OCI-LY3 (cell line): Measurements from ENCODE around the gene F13A1.

Source experiments
- H2AFZ ChIP-seq: fragments of 200-600, 300-600 bp; shearing (Covaris generic); 2 replicates; pipeline ENCODE4 v1.6.0; 2014; ENCODE audit warnings: antibody characterized with exemption, low read depth, low read length
- H3K27ac ChIP-seq: fragments of 200-600, 300-600 bp; sonication (generic); 2 replicates; pipeline ENCODE4 v1.5.1; 2014; ENCODE audit warnings: mild to moderate bottlenecking, low read length, moderate library complexity, mixed read lengths
- H3K27me3 ChIP-seq: fragments of 200-600, 300-600 bp; sonication (generic); 2 replicates; pipeline ENCODE4 v1.6.1; 2014; ENCODE audit warnings: low read depth, low read length, mixed read lengths
- H3K36me3 ChIP-seq: fragments of 200-600, 300-600 bp; sonication (generic); replicated peaks from 2 replicates; pipeline ENCODE3; 2014; ENCODE audit warnings: low read depth, low read length, mixed read lengths
- H3K4me1 ChIP-seq: fragments of 300-600, 200-600 bp; sonication (generic); 2 replicates; pipeline ENCODE4 v1.6.1; 2014; ENCODE audit warnings: low read length, mixed read lengths
- H3K4me2 ChIP-seq: fragments of 200-600, 300-600 bp; sonication (generic); 2 replicates; pipeline ENCODE4 v1.6.1; 2014; ENCODE audit warnings: low read length, mixed read lengths
- H3K4me3 ChIP-seq: fragments of 300-600, 200-600 bp; sonication (generic); 2 replicates; pipeline ENCODE4 v1.5.1; 2014; ENCODE audit warnings: antibody characterized with exemption, mild to moderate bottlenecking, low read length, moderate library complexity
- H3K79me2 ChIP-seq: fragments of 300-600, 200-600 bp; shearing (Covaris generic); 2 replicates; pipeline ENCODE4 v1.6.1; 2014; ENCODE audit warnings: mild to moderate bottlenecking, low read length, mixed read lengths
- H3K9ac ChIP-seq: fragments of 300-600, 200-600 bp; shearing (Covaris generic); 2 replicates; pipeline ENCODE4 v1.6.0; 2014; ENCODE audit warnings: mild to moderate bottlenecking, low read length, moderate library complexity
- H3K9me3 ChIP-seq: fragments of 200-600, 300-600 bp; shearing (Covaris generic); 2 replicates; pipeline ENCODE4 v1.6.1; 2014; ENCODE audit warnings: low read length, mixed read lengths; ENCODE audit not compliant: insufficient read depth
- H4K20me1 ChIP-seq: fragments of 200-600, 300-600 bp; sonication (generic); 2 replicates; pipeline ENCODE4 v1.6.1; 2016; ENCODE audit warnings: low read length, mixed read lengths; ENCODE audit not compliant: insufficient read depth
- EZH2phosphoT487 ChIP-seq: fragments of 200-600 bp; shearing (Covaris generic); IDR thresholded peaks from 2 replicates; pipeline ENCODE4 v1.6.1; 2018; ENCODE audit warnings: antibody characterized with exemption, mixed run types, low read depth
- TF ChIP-seq, protein P1 (sequence below): fragments of 200-600, 300-600 bp; sonication (generic); IDR thresholded peaks from 2 replicates; pipeline ENCODE4 v1.5.1; 2014; ENCODE audit warnings: antibody characterized with exemption, low read length, low read depth

F13A1 gene

DNA sequence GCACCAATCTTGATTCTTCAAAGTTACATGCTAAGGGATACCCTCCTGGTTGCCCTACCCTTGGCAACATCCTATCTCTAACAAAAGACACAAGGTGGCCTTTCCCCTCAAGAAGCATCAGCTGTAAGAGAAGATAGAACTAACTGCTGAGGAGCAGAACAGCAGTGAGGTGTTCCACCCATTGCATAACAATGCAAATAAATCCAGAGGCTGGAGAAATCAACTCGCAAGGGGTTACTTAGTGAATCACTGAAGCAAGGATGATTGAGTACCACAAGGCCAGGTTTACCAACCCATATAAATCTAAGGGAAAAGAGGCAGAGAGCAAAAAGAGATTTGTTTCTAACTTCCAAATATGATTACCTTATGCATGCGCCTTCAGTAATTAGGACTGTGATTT, 36.7 kb downstream of the F13A1 start:
- H3K9ac ChIP-seq, result no peak overlapping the region
- peaks cover 4% of the 10 kb centered on the region; the same call in 1 of the 2 replicates for H3K9me3 ChIP-seq
- H3K27ac ChIP-seq, result no peak overlapping the region

DNA sequence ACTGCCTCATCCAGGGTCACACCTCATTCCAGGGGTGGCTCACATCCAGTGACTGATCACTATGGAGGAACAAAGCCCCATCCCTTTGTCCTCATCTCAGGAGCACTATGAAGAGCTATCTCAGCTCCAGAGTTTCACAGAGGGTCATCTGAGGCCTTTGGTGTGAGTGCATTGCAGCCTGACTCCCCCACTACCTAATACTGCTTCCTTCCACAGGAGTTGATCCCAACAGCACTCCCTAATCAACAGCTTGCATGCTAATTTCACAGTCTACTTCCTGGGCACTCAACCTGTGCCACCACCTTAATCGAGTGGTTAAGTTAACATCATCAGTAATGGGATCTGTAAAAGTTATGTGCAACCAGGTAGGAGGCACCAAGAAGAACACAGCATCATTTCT, 37.7 kb downstream of the F13A1 start:
- Histone ChIP-seq H3K4me1 (no peaks in the 10 kb centered on the region), H3K4me3 (no peak overlapping the region), H3K9ac (no peak overlapping the region), H3K4me2 (no peak overlapping the region), H3K9me3 (peaks cover 4% of the 10 kb centered on the region; the same call in 1 of the 2 replicates), H2AFZ (no peak overlapping the region), H3K79me2 (no peaks in the 10 kb centered on the region), H3K36me3 (no peaks in the 10 kb centered on the region), H3K27ac (no peak overlapping the region), H4K20me1 (no peaks in the 10 kb centered on the region), H3K27me3 (no peaks in the 10 kb centered on the region; the same call in 1 of the 2 replicates)
- no peak for TF ChIP-seq EZH2phosphoT487
- TF ChIP-seq, protein P1, sequence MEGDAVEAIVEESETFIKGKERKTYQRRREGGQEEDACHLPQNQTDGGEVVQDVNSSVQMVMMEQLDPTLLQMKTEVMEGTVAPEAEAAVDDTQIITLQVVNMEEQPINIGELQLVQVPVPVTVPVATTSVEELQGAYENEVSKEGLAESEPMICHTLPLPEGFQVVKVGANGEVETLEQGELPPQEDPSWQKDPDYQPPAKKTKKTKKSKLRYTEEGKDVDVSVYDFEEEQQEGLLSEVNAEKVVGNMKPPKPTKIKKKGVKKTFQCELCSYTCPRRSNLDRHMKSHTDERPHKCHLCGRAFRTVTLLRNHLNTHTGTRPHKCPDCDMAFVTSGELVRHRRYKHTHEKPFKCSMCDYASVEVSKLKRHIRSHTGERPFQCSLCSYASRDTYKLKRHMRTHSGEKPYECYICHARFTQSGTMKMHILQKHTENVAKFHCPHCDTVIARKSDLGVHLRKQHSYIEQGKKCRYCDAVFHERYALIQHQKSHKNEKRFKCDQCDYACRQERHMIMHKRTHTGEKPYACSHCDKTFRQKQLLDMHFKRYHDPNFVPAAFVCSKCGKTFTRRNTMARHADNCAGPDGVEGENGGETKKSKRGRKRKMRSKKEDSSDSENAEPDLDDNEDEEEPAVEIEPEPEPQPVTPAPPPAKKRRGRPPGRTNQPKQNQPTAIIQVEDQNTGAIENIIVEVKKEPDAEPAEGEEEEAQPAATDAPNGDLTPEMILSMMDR, result no peak

More for the DNA sequence above, 36.7 kb downstream of the F13A1 start:
- Histone ChIP-seq H3K4me3 (no peak overlapping the region), H3K79me2 (no peaks in the 10 kb centered on the region), H3K27me3 (no peaks in the 10 kb centered on the region; the same call in 1 of the 2 replicates), H3K4me1 (no peaks in the 10 kb centered on the region), H3K4me2 (no peak overlapping the region), H3K36me3 (no peaks in the 10 kb centered on the region), H2AFZ (no peak overlapping the region), H4K20me1 (no peaks in the 10 kb centered on the region)
- TF ChIP-seq EZH2phosphoT487, result no peak
- TF ChIP-seq, protein P1, result no peak

DNA sequence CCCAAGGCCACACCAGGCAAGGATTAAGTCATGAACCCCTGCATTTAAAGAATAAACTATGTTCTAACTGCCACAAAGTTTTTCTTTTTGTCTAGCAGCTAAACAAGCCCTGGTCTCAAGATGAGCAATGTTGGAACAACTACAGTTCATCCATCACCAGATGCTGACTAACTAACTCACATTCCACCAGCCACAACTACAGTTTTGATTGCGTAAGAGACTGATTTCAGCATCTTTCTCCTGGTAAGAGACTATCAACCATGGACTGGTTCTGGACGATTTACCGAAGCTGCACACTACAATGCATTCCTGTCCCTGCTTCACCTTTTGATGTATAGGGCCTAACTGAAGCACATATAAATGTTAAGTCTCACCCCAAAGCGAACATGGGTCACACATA, 43.0 kb downstream of the F13A1 start:
- H3K27me3 ChIP-seq, result no peaks in the 10 kb centered on the region; the same call in 1 of the 2 replicates
- H4K20me1 ChIP-seq, result no peaks in the 10 kb centered on the region
- H3K9me3 ChIP-seq, result no peaks in the 10 kb centered on the region
- H3K4me3 ChIP-seq, result no peak overlapping the region
- H2AFZ ChIP-seq, result no peak overlapping the region
- TF ChIP-seq, protein P1, result no peak
- TF ChIP-seq EZH2phosphoT487, result no peak
- H3K4me1 ChIP-seq, result no peaks in the 10 kb centered on the region
- H3K9ac ChIP-seq, result no peak overlapping the region
- no peaks in the 10 kb centered on the region for H3K36me3 ChIP-seq
- no peak overlapping the region for H3K27ac ChIP-seq
- no peaks in the 10 kb centered on the region for H3K79me2 ChIP-seq
- no peak overlapping the region for H3K4me2 ChIP-seq

DNA sequence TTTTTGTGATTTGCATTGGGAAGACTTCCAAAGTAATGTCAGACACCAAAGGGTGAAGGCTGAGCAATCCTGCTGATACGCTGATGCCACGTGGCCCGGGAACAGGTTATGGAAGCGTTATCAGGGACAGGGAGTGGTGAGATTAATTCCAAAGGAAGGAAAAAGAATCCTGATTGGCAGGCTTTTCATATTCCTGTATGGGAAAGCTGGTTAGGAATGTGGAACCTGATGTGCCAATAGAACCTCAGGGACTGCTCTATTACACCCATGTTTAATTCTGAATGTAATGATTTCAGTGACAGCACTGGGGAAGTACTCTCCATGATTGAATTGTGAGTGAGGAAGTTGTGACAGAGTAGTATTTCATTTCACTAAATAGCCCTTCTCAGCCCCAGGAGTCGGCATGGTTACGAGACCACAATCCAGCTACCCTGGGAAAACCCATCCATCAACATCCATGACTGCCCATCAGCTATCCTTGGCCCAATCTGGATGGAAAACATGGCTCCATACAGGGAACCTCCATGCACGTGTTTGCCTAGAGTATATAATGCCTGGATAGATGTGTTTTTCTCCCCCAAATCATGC, 49.4 kb downstream of the F13A1 start:
- no peak overlapping the region for H3K27ac ChIP-seq
- no peak overlapping the region for H3K4me3 ChIP-seq
- H3K27me3 ChIP-seq, result peaks cover 8% of the 10 kb centered on the region
- TF ChIP-seq, protein P1, result no peak
- no peak for TF ChIP-seq EZH2phosphoT487
- no peaks in the 10 kb centered on the region for H3K4me1 ChIP-seq
- no peaks in the 10 kb centered on the region for H4K20me1 ChIP-seq
- H3K79me2 ChIP-seq, result no peaks in the 10 kb centered on the region
- no peaks in the 10 kb centered on the region for H3K9me3 ChIP-seq
- no peak overlapping the region for H3K9ac ChIP-seq
- H2AFZ ChIP-seq, result no peak overlapping the region
- no peak overlapping the region for H3K4me2 ChIP-seq
- H3K36me3 ChIP-seq, result no peaks in the 10 kb centered on the region
